SIG-M5 (cell line): ENCODE measurements around the gene GDF2.

Source experiments
- DNase-seq: peaks from one replicate; lab custom pipeline; 2025; lab: John Stamatoyannopoulos, UW

Gene GDF2

GRCh38 chr10:47311932-47312662, 10.2 kb upstream of the GDF2 start:
- DNase-seq, result no peak

- no peak for DNase-seq
Measured at GRCh38 chr10:47312663-47312995, 9.6 kb upstream of the GDF2 start.

GRCh38 chr10:47314416-47314970, 7.8 kb upstream of the GDF2 start:
- DNase-seq, result no peak

GRCh38 chr10:47315421-47315820, 6.8 kb upstream of the GDF2 start:
- DNase-seq, result no peak

GRCh38 chr10:47316131-47316530, 6.1 kb upstream of the GDF2 start:
- no peak for DNase-seq

GRCh38 chr10:47317251-47317650, 5.0 kb upstream of the GDF2 start:
- DNase-seq, result no peak

- DNase-seq, result no peak
Measured at GRCh38 chr10:47318706-47319105, 3.5 kb upstream of the GDF2 start.

- DNase-seq, result no peak
Measured at GRCh38 chr10:47319784-47320183, 2.5 kb upstream of the GDF2 start.

- DNase-seq, result no peak
Measured at GRCh38 chr10:47320812-47321211, 1.4 kb upstream of the GDF2 start.

- DNase-seq, result no peak
Measured at GRCh38 chr10:47321521-47322195, 596 bp upstream of the GDF2 start.

GRCh38 chr10:47323087-47323486, 833 bp downstream of the GDF2 start:
- DNase-seq, result no peak

GRCh38 chr10:47323636-47324296, 1.5 kb downstream of the GDF2 start:
- DNase-seq, result no peak

- no peak for DNase-seq
Measured at GRCh38 chr10:47325303-47326291, 3.3 kb downstream of the GDF2 start.

GRCh38 chr10:47326306-47326926, 4.2 kb downstream of the GDF2 start:
- DNase-seq, result no peak

- DNase-seq, result no peak
Measured at GRCh38 chr10:47326927-47327330, 4.7 kb downstream of the GDF2 start.

- no peak for DNase-seq
Measured at GRCh38 chr10:47329855-47330254, 7.6 kb downstream of the GDF2 start.

- no peak for DNase-seq
Measured at GRCh38 chr10:47330366-47330765, 8.1 kb downstream of the GDF2 start.

GRCh38 chr10:47330804-47331203, 8.6 kb downstream of the GDF2 start:
- no peak for DNase-seq

- DNase-seq, result no peak
Measured at GRCh38 chr10:47331491-47331890, 9.2 kb downstream of the GDF2 start.

GRCh38 chr10:47331954-47332353, 9.7 kb downstream of the GDF2 start:
- no peak for DNase-seq

- DNase-seq, result no peak
Measured at GRCh38 chr10:47332371-47332770, 10.1 kb downstream of the GDF2 start.
